HG03039 (cell line): ENCODE data around the gene NONO.
"Not testable (repeated sequence)": the region's sequence is repeated elsewhere in the genome, so short reads cannot be mapped to it uniquely, and the experiment has no call there.

Experiments
- ATAC-seq: cut with Tn5 transposase; IDR thresholded peaks from one replicate; pipeline ENCODE4 v1.9.1; 2021; ENCODE audit warnings: mild to moderate bottlenecking, moderate library complexity; ENCODE audit not compliant: unreplicated experiment

NONO gene

DNA sequence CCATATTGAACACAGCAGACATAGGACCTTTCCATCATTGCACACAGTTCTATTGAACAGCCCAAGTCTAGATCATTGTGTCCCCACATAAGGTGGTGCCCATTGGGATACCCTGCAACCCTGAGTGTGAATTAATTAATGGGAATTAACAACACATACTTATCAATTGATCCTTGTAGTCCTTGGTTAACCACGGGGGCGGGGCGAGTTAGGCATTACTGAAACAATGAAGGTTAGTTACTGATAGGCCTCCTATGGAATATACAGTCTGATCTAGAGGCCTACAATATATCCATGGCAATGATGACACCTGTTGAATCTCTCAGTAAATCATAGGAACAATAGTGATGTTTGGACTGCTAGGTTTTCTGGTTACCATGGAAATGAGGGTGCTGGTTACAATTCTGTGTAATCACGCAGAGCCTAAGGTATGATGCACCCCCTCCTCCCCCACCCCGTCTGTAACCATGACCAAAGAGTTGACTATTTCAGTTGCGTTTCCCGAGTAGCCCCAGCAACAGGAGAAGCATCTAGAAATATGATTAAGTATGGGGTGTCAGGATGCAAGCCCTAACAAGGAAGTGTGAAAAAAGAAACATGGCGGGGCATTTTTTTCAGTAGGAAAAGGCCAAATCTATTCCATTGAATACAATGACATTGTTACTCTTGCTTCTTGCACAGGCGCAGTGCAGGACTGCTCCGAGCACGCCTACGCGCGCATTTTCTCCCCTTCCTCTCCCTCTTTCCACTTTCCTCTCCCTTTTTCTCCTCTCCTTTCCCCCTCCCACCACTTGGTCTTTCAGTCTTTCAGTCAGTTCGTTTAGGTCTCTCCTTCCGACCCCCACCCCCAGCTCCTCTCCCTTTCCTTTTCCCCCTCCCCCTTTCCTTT is 677 bp upstream of the NONO start:
- peak; percentile 37 for ATAC-seq

DNA sequence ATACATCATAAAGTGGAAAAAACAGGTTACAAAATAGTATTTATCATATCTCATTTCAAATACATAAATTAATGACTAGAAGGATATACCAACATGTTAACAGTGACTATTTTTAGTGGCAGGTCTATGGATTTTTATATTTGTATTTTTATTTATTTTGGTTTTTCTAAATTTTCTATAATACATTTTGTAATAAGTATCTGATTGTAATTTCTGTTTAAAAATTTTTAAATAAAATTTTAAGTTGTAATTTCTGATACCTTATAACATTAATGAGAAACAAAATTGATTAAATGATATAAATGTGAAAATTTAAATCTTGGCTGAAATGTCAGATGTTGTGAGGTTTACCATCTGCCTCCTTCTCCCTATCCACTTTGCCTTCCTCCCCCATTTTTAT is 2.5 kb downstream of the NONO start:
- ATAC-seq: no peak

DNA sequence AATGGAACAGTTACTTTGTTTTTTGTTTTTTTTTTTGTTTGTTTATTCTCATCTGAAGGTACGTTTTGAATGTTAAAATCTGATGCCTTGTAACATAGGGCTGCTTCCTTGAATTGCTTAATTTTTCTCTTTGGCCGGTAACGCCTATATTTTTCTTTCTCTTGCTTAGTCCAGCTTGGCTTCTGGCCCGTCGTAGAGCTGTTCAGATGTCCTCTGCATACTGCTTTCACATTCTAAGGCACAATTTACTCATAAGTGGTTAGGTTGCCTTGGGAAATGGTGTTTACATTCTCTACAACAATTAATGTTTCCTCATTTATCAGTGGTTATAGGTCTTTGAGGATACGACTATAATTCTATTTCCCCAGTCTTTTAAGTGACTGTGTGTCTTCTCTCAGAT is 7.9 kb downstream of the NONO start:
- ATAC-seq: no peak

DNA sequence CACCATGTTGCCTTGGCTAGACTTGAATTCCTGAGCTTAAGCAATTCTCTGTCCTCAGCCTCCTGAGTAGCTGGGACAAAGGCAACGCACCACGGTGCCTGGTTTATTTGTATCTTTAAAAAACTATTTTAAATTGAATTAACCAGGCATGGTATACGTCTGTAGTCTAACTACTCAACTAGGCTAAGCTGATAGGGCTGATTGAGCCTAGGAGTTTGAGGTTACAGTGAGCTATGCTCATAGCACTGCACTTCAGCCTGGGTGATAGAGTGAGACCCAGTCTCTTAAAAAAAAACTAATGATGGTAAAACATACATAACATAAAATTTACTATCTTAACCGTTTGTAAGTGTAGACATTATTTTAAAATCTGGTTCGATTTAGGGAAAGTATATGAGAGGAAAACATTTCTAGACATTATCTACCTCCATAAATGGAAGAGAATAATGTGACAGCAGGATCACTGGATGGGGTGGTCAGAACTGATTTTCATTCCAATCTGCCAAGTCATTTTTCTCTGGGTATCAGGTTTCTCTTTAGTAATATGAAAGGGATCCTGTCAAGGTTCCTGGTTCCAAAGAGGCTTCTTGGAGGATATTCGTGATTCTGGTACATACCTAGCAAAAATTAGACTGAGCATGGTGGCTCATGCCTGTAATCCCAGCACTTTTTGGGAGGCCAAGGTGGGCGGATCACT is 9.4 kb downstream of the NONO start:
- no peak for ATAC-seq

DNA sequence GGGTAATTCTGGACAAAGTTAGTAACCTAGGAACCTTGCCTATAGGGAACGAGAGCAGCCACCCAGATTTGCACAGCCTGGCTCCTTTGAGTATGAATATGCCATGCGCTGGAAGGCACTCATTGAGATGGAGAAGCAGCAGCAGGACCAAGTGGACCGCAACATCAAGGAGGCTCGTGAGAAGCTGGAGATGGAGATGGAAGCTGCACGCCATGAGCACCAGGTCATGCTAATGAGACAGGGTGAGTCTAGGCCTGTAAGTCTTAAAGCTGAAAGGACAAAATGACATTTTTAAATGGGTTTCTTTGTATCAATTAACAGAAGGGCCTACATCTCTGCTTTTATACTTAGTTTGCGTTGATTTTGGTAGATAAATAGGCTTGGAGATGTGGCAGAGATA is 13.4 kb downstream of the NONO start:
- no peak for ATAC-seq

DNA sequence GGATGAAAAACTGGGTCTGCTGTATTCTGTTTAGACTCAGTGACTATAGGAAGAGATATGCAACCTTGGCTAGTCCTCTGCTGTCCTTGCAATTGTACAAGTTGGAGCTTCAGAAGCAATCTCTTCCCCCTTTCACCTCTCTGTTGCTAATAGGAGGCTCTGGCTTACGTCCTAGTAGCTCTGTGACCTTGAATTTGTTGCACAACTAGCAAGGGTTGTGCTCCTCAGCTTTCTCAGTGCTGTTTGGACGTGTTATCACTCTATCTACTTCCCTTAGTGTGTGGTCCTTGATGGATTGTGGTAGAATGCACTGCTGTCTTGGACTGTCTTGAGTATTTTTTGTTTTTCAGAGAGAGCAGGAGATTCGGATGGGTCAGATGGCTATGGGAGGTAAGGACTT is 14.7 kb downstream of the NONO start:
- ATAC-seq: no peak

DNA sequence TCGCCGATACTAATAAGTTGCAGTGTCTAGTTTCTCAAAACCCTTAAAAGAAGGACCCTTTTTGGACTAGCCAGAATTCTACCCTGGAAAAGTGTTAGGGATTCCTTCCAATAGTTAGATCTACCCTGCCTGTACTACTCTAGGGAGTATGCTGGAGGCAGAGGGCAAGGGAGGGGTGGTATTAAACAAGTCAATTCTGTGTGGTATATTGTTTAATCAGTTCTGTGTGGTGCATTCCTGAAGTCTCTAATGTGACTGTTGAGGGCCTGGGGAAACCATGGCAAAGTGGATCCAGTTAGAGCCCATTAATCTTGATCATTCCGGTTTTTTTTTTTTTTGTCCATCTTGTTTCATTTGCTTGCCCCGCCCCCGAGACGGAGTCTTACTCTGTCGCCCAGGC is 16.6 kb downstream of the NONO start:
- not testable (repeated sequence) for ATAC-seq

DNA sequence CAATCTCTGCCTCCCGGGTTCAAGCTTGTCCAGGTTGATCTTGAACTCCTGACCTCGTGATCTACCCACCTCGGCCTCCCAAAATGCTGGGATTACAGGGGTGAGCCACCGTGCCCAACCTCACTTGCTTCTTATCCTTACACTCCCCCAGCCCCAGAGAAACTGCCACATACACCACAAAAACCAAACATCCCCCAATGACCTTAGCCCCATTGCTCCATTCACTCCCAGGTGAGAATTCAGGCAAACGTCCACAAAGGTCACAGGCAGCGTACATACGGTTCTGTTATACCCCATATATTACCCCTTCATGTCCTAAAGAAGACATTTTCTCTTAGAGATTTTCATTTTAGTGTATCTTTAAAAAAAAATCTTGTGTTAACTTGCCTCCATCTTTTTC is 17.1 kb downstream of the NONO start:
- not testable (repeated sequence) for ATAC-seq

DNA sequence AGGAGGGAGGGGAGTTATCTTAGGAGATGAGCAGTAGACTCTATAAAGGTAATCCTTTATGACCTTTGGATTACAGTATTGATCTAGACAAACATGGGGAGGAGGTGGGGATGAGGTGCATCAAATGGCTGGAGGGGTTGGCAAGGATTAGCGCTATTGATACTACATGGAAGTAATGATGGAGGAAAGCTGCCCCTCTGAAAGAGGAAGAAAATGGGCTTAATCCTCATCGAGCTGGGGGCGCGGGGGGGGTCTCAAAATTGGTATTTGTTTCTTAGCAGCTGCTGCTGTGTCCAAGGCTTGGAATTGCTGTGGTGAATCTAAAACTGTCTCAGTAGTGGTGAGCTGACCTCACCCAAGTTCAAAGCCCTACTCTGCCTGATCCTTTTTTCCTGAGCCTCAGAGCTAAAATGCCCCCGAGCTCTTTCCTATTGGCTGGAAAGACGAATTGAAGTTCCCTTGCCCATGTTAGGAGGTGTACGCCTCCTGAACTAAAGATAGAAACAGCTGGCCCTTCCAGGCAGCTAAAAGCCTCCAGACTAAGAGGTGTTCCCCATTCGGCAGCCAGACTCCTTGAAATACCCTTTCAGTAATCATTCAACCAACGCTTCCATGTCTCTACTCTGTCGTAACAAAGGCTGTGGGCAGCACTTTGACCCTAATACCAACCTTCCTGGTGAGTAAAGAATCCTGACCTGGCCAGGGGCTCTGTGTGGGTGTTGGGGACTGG is 17.9 kb downstream of the NONO start, which contains the start of gene ITGB1BP2:
Gene ITGB1BP2 (plus strand): TSS at position 556 of the 730 bp plus-strand sequence. CDS start 57 bp downstream, at position 613.
- no peak for ATAC-seq

DNA sequence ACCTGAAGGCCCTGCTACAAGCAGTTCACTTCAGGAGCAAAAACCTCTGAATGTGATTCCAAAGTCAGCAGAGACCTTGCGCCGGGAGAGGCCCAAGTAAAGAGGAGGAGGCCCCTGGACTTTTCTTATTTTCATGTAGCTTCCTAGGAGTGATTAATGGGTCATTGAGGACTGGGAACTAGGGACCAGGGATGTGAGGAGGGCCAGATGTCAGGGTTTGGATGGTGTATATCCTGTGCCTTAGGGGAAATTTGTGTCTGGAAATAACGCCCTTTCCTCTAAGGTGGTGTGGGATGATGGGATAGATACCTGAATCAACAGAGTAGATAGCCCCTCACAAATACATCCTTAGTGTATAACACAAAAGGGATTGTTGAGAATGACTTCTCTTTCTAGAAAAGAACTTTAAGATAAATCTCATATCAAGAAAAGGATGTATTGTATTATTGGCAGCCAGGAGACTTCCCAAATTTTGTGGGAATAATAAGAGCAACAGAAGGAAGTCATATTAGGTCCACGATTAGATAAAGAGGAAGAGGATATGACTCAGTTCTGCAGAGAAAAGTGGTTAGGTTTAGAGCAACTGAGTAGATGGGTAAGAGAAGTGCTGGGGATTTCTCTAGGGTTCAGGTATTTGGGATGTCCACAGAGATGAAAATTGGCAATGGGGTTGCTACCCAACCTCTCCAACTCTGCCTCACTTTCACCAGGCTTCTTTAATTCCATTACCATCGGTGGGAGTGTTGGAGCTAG is 19.2 kb downstream of the NONO start:
- no peak for ATAC-seq

DNA sequence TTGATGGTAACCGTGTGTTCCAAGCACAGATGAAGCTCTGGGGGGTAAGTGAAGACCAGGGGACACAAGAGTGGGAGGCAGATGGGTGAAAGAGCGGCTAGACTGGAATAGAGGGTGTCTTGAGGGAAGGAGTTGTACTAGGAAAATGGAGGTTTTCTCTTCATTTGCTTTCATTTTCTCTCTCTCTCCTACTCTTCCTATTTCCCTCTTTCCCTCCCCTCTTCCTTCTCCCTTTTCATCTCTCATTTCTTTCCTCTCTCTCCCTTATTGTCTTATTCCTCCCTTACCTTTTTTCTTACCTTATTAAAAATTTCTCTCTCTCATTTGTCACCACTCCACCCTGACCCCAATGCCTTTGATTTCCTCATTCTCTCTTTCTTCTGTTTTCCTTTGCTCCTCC is 21.1 kb downstream of the NONO start:
- no peak for ATAC-seq

DNA sequence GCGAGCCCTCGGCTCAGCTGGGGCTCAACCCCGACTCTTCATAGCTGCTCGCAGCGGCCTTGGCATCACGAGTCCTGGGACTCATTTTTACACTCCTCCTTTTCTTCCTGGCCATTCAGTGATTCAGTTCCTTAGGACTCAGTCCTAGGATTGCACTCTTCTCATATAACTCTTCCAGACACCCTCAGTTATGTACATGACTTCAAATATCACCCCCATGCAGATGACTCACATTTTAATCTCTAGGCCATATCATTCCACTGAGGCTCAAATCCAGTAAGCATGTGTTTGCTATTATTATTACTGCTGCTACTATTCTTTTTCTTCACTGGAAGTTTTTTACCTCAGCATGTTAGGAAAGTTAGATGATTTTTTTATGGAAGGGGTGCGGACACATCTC is 32.5 kb downstream of the NONO start:
- ATAC-seq: no peak

DNA sequence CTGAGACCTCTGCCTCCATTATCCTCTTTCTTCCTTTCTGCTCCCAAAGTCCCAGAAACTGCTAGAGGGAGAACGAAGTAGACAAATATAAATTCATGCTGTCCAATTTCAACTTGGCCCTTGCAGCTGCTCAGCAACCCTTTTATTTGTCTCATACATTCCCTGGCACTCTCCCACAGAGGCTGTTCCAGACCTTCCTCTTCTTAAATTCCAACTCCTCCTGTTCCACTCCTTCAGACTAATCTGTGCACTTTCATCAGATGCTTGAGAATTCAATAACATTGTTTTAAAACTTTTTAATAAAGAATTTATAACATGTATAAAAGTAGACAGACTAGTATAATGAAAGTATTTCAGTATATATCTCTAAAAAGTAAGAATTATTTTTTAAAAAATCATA is 33.5 kb downstream of the NONO start:
- not testable (repeated sequence) for ATAC-seq

DNA sequence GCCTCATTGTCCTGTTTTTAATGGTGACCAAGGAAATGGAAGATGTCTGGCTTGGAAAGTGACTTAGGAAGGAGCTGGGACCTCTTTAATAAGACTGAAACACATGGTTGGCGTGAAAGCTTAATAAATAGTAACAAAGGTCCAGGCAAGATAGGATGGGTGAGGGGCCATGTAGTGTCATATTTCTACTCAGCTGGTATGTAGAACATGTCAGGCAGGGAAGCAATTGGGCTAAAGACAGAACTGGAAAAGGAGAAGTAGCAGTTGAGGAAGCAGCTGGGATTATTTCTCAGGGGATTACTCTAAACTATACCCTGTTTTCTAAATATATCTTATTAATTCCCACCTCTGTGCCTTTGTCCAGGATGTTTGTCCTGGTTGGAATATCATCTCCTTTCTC is 36.7 kb downstream of the NONO start:
- no peak for ATAC-seq

DNA sequence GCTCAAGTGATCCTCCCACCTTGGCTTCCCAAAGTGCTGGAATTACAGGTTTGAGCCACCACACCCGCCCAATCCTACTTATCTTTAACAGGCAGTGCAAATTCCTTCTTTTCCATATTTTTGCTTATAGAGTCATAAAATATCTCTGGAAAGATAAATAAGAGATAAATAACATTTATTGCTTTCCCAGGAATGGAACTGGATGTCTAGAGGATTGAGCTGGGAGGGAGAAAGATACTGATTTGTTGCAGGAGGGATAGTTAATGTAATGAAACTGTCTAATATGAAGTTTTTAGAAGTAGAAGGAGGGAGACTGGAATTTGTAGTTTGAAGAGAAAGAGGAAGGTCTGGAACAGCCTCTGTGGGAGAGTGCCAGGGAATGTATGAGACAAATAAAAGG is 38.3 kb downstream of the NONO start:
- ATAC-seq: no peak

DNA sequence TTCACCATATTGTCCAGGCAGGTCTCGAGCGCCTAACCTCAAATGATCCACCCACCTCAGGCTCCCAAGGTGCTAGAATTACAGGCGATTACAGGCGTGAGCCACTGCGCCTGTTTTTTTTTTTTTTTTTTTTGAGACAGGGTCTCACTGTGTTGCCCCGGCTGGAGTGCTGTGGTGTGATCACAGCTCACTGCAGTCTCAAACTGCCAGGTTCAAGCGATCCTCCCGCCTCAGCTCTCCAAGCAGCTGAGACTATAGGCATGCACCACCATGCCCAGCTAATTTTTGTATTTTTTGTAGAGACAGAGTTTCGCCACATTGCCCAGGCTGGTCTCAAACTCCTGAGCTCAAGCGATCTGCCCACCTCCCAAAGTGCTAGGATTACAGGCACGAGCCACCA is 41.0 kb downstream of the NONO start:
- ATAC-seq: not testable (repeated sequence)

DNA sequence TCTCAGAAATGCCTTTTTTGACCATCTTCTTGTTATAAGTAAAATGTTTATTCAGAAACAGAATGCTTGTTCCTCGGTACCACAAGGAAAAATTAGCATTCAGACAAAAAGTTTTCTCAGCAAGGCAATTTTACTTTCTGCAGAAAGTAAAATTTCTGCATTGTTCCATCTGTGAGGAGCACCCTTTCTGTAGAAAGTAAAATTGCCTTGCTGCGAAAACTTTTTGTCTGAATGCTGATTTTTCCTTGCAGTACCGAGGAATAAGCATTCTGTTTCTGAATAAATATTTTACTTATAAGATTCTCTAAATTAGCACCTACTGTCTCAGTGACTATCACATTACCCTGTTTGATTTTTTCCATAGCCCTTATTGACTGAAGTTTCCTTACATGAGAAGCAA is 43.0 kb downstream of the NONO start:
- no peak for ATAC-seq

DNA sequence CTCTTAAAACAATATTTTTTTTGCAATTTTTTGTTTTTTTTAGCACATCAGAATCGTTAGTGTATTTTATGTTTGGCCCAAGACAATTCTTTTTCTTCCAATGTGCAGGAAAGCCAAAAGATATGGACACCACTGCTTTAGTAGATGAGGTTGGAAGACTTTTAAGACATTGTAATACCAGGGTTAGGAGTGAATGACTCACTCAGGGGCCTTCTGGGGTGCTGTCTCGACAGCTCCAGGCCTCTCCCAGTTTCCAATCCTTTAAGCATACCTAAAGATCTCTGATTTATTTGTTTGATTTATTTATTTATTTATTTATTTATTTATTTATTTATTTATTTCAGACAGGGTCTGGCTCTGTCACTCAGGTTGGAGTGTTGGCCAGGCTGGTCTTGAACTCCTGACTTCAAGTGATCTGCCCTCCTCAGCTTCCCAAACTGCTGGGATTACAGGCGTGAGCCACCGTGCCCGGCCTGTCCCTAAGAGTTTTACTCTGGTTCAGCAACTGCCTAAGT is 65.8 kb downstream of the NONO start:
- not testable (repeated sequence) for ATAC-seq

DNA sequence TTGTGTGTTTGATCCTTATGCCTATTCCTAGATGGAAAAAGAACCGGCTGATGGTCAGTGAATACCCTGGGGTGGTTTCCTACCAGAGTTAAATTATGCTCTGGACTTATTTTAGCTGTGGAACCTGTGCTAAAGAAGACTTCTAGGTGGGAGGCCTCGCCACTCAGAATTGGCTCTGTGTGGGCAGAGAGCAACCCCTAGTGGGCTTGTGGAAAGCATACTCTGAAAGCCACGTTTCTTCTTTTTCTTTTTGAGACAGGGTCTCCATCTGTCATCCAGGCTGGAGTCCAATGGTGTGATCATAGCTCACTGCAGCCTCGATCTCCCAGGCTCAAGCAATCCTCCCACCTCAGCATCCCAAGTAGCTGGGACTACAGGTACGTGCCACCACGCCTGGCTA is 66.4 kb downstream of the NONO start:
- ATAC-seq: not testable (repeated sequence)
